HUDEP-2 (cell line): ENCODE data around the gene SORL1.

ENCODE experiments used
- DNase-seq, 76 experiments: peaks; one replicate each; lab custom pipeline; 2025; ENCODE audit not compliant: unreplicated experiment in 76 of 76; lab: John Stamatoyannopoulos, UW

SORL1 gene

GRCh38 chr11:121426476-121427399, 25.4 kb upstream of the SORL1 start:
- DNase-seq: no peak

- DNase-seq: no peak
These were observed 24.7 kb upstream of the SORL1 start for GRCh38 chr11:121427400-121427744.

- DNase-seq: no peak
These were observed 22.6 kb upstream of the SORL1 start for GRCh38 chr11:121429556-121429955.

- DNase-seq: no peak
These were observed 20.1 kb upstream of the SORL1 start for GRCh38 chr11:121431820-121432526.

- DNase-seq: no peak
These were observed 17.0 kb upstream of the SORL1 start for GRCh38 chr11:121435132-121435531.

GRCh38 chr11:121435551-121436511, 16.3 kb upstream of the SORL1 start:
- DNase-seq: no peak

GRCh38 chr11:121437018-121437685, 15.0 kb upstream of the SORL1 start:
- no peak for DNase-seq

GRCh38 chr11:121437686-121438078, 14.4 kb upstream of the SORL1 start:
- DNase-seq: no peak

GRCh38 chr11:121439337-121439736, 12.8 kb upstream of the SORL1 start:
- DNase-seq: no peak

GRCh38 chr11:121439759-121440158, 12.4 kb upstream of the SORL1 start:
- DNase-seq: no peak

- no peak for DNase-seq
These were observed 10.6 kb upstream of the SORL1 start for GRCh38 chr11:121441521-121441920.

- DNase-seq: no peak
These were observed 8.3 kb upstream of the SORL1 start for GRCh38 chr11:121443688-121444275.

- DNase-seq: no peak
These were observed 7.6 kb upstream of the SORL1 start for GRCh38 chr11:121444526-121444925.

- no peak for DNase-seq
These were observed 6.9 kb upstream of the SORL1 start for GRCh38 chr11:121445071-121445768.

- DNase-seq: no peak
These were observed 5.4 kb upstream of the SORL1 start for GRCh38 chr11:121446752-121447156.

GRCh38 chr11:121448011-121448410, 4.1 kb upstream of the SORL1 start:
- no peak for DNase-seq

GRCh38 chr11:121448431-121448941, 3.6 kb upstream of the SORL1 start:
- no peak for DNase-seq

- no peak for DNase-seq
These were observed 3.0 kb upstream of the SORL1 start for GRCh38 chr11:121449123-121449522.

GRCh38 chr11:121449626-121450025, 2.5 kb upstream of the SORL1 start:
- DNase-seq: no peak
